ENCODE measurements around the gene DNAH2. TPM values are rescaled to one million over a fixed set of nuclear protein-coding genes. Genes with fewer than 3 reads are reported as not detected.

Gene DNAH2
- total RNA-seq, 1 experiment from 2014 or later: 0.15 TPM

GRCh38 chr17:7754656-7755055 is 37.1 kb downstream of the DNAH2 start:
- TF ChIP-seq CTCF (conservative IDR thresholded peaks at IDR 0.05): no peak
- no peak overlapping the region for H4K91ac ChIP-seq (ENCODE audit: insufficient read length, low read depth, low read length)
- H3K36me3 Mint-ChIP-seq (ENCODE audit: insufficient read depth in 1 of 3, low read depth in 3 of 3): no peaks in the 10 kb centered on the region
- no peaks in the 10 kb centered on the region for H3K9me3 Mint-ChIP-seq
- no peak overlapping the region for H2BK15ac ChIP-seq (ENCODE audit: low read depth, low read length)
- no peaks in the 10 kb centered on the region for H3K79me2 ChIP-seq (ENCODE audit: insufficient read depth, low read length)
- no peaks in the 10 kb centered on the region for H3K79me1 ChIP-seq (ENCODE audit: insufficient read depth, low read depth, low read length, poor library complexity, severe bottlenecking)
- H3K27me3 Mint-ChIP-seq (ENCODE audit: low read depth): peaks cover 10% of the 10 kb centered on the region
- no peak overlapping the region for H3K23ac ChIP-seq (ENCODE audit: insufficient read length, low read depth, low read length)
- DNase-seq: no peak
- H2BK12ac ChIP-seq (ENCODE audit: insufficient read length, low read depth, low read length): no peak overlapping the region
- H3K9me3 ChIP-seq (ENCODE audit: control insufficient read depth, low read depth, low read length): no peaks in the 10 kb centered on the region
- no peak overlapping the region for H3K4ac ChIP-seq (ENCODE audit: low read depth, low read length)
- no peak overlapping the region for H2AFZ ChIP-seq (ENCODE audit: low read length)
- no peak overlapping the region for H3K27ac ChIP-seq (ENCODE audit: insufficient read length, low read depth, low read length)
- no peak overlapping the region for H3K4me2 ChIP-seq (ENCODE audit: insufficient read depth, insufficient read length, low read length)
- no peak overlapping the region for H4K8ac ChIP-seq (replicated peaks; ENCODE audit: insufficient read length, low read depth, low read length)
- H2BK20ac ChIP-seq (ENCODE audit: low read depth, low read length, poor library complexity, severe bottlenecking): no peak overlapping the region
- H4K20me1 ChIP-seq (ENCODE audit: control insufficient read depth, insufficient read depth, insufficient read length): no peaks in the 10 kb centered on the region
- H3K23me2 ChIP-seq (ENCODE audit: insufficient read length, low read depth, low read length, poor library complexity, severe bottlenecking): no peaks in the 10 kb centered on the region
- no peak overlapping the region for H3T11ph ChIP-seq (ENCODE audit: low read length)
- H3K14ac ChIP-seq (ENCODE audit: insufficient read depth, low read length): no peak overlapping the region
- H2BK5ac ChIP-seq (ENCODE audit: insufficient read length, low read length): no peak overlapping the region
- no peak overlapping the region for H2BK120ac ChIP-seq (ENCODE audit: low read depth, low read length, poor library complexity, severe bottlenecking)
- no peak overlapping the region for H4K5ac ChIP-seq (ENCODE audit: insufficient read length, low read depth, low read length)
- H3K18ac ChIP-seq (ENCODE audit: insufficient read length, low read depth, low read length): no peak overlapping the region
- no peaks in the 10 kb centered on the region for H3K4me1 ChIP-seq (ENCODE audit: insufficient read depth, low read length)
- no peak overlapping the region for H3K27ac Mint-ChIP-seq
- no peak overlapping the region for H3K4me3 Mint-ChIP-seq
- no peak overlapping the region for H3K56ac ChIP-seq (ENCODE audit: insufficient read length, low read depth, low read length)
- no peaks in the 10 kb centered on the region for H3K27me3 ChIP-seq (ENCODE audit: insufficient read depth, low read length)
- no peak overlapping the region for H2AK5ac ChIP-seq (ENCODE audit: insufficient read length, low read length)
- peaks cover 6 to 8% of the 10 kb centered on the region in 2 experiments for H3K4me1 Mint-ChIP-seq
- no peak overlapping the region for H3K9ac ChIP-seq (ENCODE audit: extremely low read depth, insufficient read length, low read length)
- WGBS (ENCODE audit: extremely low coverage, insufficient read length, low lambda C conversion rate): no CpG with 5 or more reads among the region's 8 CpGs
